ENCODE results near the gene SIN3B.

GRCh38 chr19:16922592-16922934 is 93.4 kb downstream of the SIN3B start:
- TF ChIP-seq EP300 (IDR thresholded peaks at IDR 0.05) (no peak), POLR2A (IDR thresholded peaks at IDR 0.05; ENCODE audit: low read depth) (no peak), CTCF (IDR thresholded peaks at IDR 0.05) (no peak)

All from esophagus muscularis mucosa (tissue), 4 donors.